GM23338 (cell line): ENCODE data around the gene TLNRD1. TPM values are rescaled to one million over a fixed set of nuclear protein-coding genes. Genes with fewer than 3 reads are reported as not detected.

Experiments used
- ATAC-seq: fragments of 200-7000 bp; cut with Tn5 transposase; 3 replicates; pipeline ENCODE4 v1.9.1; 2020
- DNase-seq: peaks from one replicate; pipeline ENCODE4 v3.0.0-alpha.2; 2015; ENCODE audit warnings: low spot score
- H2AFZ ChIP-seq: fragments of 200-600 bp; sonication (generic); 2 replicates; pipeline ENCODE4 v1.8.0; 2016; ENCODE audit warnings: antibody characterized with exemption, mild to moderate bottlenecking, moderate library complexity
- H3F3A ChIP-seq: fragments of 200-600 bp; sonication (generic); replicated peaks from 2 replicates; pipeline ENCODE4 v1.8.0; 2017; ENCODE audit warnings: antibody characterized with exemption, mixed run types, low read depth
- H3K27ac ChIP-seq: fragments of 200-600 bp; sonication (generic); 2 replicates; pipeline ENCODE4 v1.6.1; 2016; ENCODE audit warnings: low read depth
- H3K27me3 ChIP-seq: fragments of 200-600 bp; sonication (generic); 2 replicates; pipeline ENCODE4 v1.8.0; 2016; ENCODE audit warnings: mild to moderate bottlenecking, mixed run types, moderate library complexity; ENCODE audit not compliant: insufficient read depth
- H3K36me3 ChIP-seq: fragments of 200-600 bp; sonication (generic); 2 replicates; pipeline ENCODE4 v1.8.0; 2016; ENCODE audit warnings: mild to moderate bottlenecking; ENCODE audit not compliant: insufficient read depth
- H3K4me1 ChIP-seq: fragments of 200-600 bp; sonication (generic); 2 replicates; pipeline ENCODE4 v1.8.0; 2016; ENCODE audit warnings: mild to moderate bottlenecking, moderate library complexity; ENCODE audit not compliant: insufficient read depth
- H3K4me2 ChIP-seq: fragments of 200-600 bp; sonication (generic); 2 replicates; pipeline ENCODE4 v1.7.1; 2017; ENCODE audit warnings: mixed run types
- H3K4me3 ChIP-seq: fragments of 200-600 bp; sonication (generic); 2 replicates; pipeline ENCODE4 v1.6.1; 2016; ENCODE audit warnings: mixed run types
- H3K79me2 ChIP-seq: fragments of 200-600 bp; sonication (generic); replicated peaks from 2 replicates; pipeline ENCODE4 v1.8.0; 2017; ENCODE audit warnings: mild to moderate bottlenecking; ENCODE audit not compliant: insufficient read depth
- H3K9me2 ChIP-seq: fragments of 200-600 bp; sonication (generic); 2 replicates; pipeline ENCODE4 v1.8.0; 2017; ENCODE audit not compliant: insufficient read depth
- H4K20me1 ChIP-seq: fragments of 200-600 bp; sonication (generic); replicated peaks from 2 replicates; pipeline ENCODE4 v1.8.0; 2017; ENCODE audit warnings: mild to moderate bottlenecking; ENCODE audit not compliant: insufficient read depth
- H3K27ac Mint-ChIP-seq: 2 replicates; pipeline ENCODE4 v1.8.0; 2020; ENCODE audit warnings: inconsistent platforms, mild to moderate bottlenecking, moderate library complexity, mixed read lengths
- H3K27me3 Mint-ChIP-seq: 3 replicates; pipeline ENCODE4 v1.8.0; 2022; ENCODE audit warnings: low read depth, mild to moderate bottlenecking, moderate library complexity, mixed read lengths, inconsistent platforms; ENCODE audit not compliant: insufficient read depth, poor library complexity
- H3K36me3 Mint-ChIP-seq: 3 replicates; pipeline ENCODE4 v1.8.0; 2021; ENCODE audit warnings: low read depth, mild to moderate bottlenecking, inconsistent platforms, moderate library complexity, mixed read lengths
- H3K4me1 Mint-ChIP-seq: 3 replicates; pipeline ENCODE4 v1.8.0; 2020; ENCODE audit warnings: mild to moderate bottlenecking, inconsistent platforms, mixed read lengths
- H3K4me3 Mint-ChIP-seq: 3 replicates; pipeline ENCODE4 v1.8.0; 2021; ENCODE audit warnings: moderate library complexity, mild to moderate bottlenecking, inconsistent platforms, mixed read lengths
- H3K9me3 Mint-ChIP-seq: 3 replicates; pipeline ENCODE4 v1.8.0; 2020; ENCODE audit warnings: moderate library complexity, mild to moderate bottlenecking, inconsistent platforms, mixed read lengths
- CREB1 ChIP-seq: fragments of 250-450 bp; sonication (Bioruptor Pico); IDR thresholded peaks from 2 replicates; pipeline ENCODE4 v1.5.0; 2020; ENCODE audit warnings: low read depth, mild to moderate bottlenecking, moderate library complexity
- CTCF ChIP-seq, 2 experiments: fragments of 200-600 bp in 1 of 2; sonication (generic) in 1 of 2; conservative IDR thresholded peaks; 2 replicates each; pipeline versions ENCODE4 v1.5.1 to v1.6.1; 2016 to 2017; ENCODE audit warnings: antibody characterized with exemption in 2 of 2, low read depth in 2 of 2, mild to moderate bottlenecking in 2 of 2, moderate library complexity in 1 of 2
- ETS1 ChIP-seq: IDR thresholded peaks from 2 replicates; pipeline ENCODE4 v1.6.1; 2016; ENCODE audit warnings: antibody characterized with exemption
- EZH2 ChIP-seq: fragments of 200-600 bp; sonication (generic); IDR thresholded peaks from one replicate; pipeline ENCODE4 v1.8.0; 2017; ENCODE audit warnings: antibody characterized with exemption, mild to moderate bottlenecking, low read depth; ENCODE audit not compliant: unreplicated experiment
- EZH2phosphoT487 ChIP-seq: fragments of 200-600 bp; sonication (generic); IDR thresholded peaks from one replicate; pipeline ENCODE4 v1.8.1; 2018; ENCODE audit warnings: antibody characterized with exemption; ENCODE audit not compliant: unreplicated experiment
- JUNB ChIP-seq: IDR thresholded peaks from one replicate; pipeline ENCODE4 v1.6.1; 2016; ENCODE audit warnings: antibody characterized with exemption; ENCODE audit not compliant: unreplicated experiment
- NANOG ChIP-seq: IDR thresholded peaks from 2 replicates; pipeline ENCODE4 v1.6.1; 2016; ENCODE audit warnings: antibody characterized with exemption, borderline replicate concordance
- POLR2AphosphoS5 ChIP-seq: IDR thresholded peaks from 2 replicates; pipeline ENCODE4 v1.6.1; 2016; ENCODE audit warnings: antibody characterized with exemption, low read depth
- REST ChIP-seq: IDR thresholded peaks from one replicate; pipeline ENCODE4 v1.6.1; 2018; ENCODE audit warnings: antibody characterized with exemption; ENCODE audit not compliant: unreplicated experiment
- STAT1 ChIP-seq: IDR thresholded peaks from one replicate; pipeline ENCODE4 v1.6.1; 2016; ENCODE audit warnings: antibody characterized with exemption; ENCODE audit not compliant: unreplicated experiment
- ZNF114 ChIP-seq: fragments of 250-450 bp; sonication (Bioruptor Pico); IDR thresholded peaks from 2 replicates; pipeline ENCODE4 v1.5.0; 2020; ENCODE audit warnings: mild to moderate bottlenecking, moderate library complexity
- ZNF331 ChIP-seq: fragments of 250-450 bp; sonication (Bioruptor Pico); IDR thresholded peaks from 2 replicates; pipeline ENCODE4 v1.5.0; 2020; ENCODE audit warnings: low read depth, mild to moderate bottlenecking, moderate library complexity
- ZNF462 ChIP-seq: fragments of 250-450 bp; sonication (Bioruptor Pico); IDR thresholded peaks from 2 replicates; pipeline ENCODE4 v1.5.0; 2020; ENCODE audit warnings: mild to moderate bottlenecking, moderate library complexity
- polyA plus RNA-seq: library from polyadenylated mRNA; unstranded; fragments of >200 nt; fragmentation: Nextera tagmentation; extraction: Ambion mirVana; gene quantifications from 2 replicates; pipeline ENCODE4 v1.2.1, GENCODE V29; 2016
- total RNA-seq: library from RNA; depleted of rRNA; stranded (reverse); fragments of >200 nt; shearing (Covaris generic); gene quantifications from 2 replicates; pipeline ENCODE4 v1.2.3, GENCODE V29; 2014

TLNRD1 gene
- total and polyA plus RNA-seq, 2 experiments from 2014 or later = 6.7 to 27.3 TPM

- H3K4me3 Mint-ChIP-seq = no peak overlapping the region
- no peak overlapping the region for H3K27ac Mint-ChIP-seq
- H3K36me3 Mint-ChIP-seq = no peaks in the 10 kb centered on the region
Measured at GRCh38 chr15:81049835-81050234, 49.1 kb downstream of the TLNRD1 start.

More at GRCh38 chr15:81049835-81050234, 49.1 kb downstream of the TLNRD1 start:
- no peak for DNase-seq
- no peaks in the 10 kb centered on the region for H3K9me3 Mint-ChIP-seq
- no peaks in the 10 kb centered on the region for H3F3A ChIP-seq
- peaks cover 1% of the 10 kb centered on the region for H3K27me3 Mint-ChIP-seq
- ATAC-seq = no peak
- no peaks in the 10 kb centered on the region for H3K36me3 ChIP-seq
- no peaks in the 10 kb centered on the region for H3K79me2 ChIP-seq
- H2AFZ ChIP-seq = no peak overlapping the region
- H3K4me1 Mint-ChIP-seq = no peaks in the 10 kb centered on the region
- no peaks in the 10 kb centered on the region for H4K20me1 ChIP-seq
- H3K27ac ChIP-seq = no peak overlapping the region
- no peaks in the 10 kb centered on the region for H3K9me2 ChIP-seq
- H3K4me2 ChIP-seq = no peak overlapping the region
- TF ChIP-seq CREB1 (CRISPR knock-in tag) = no peak
- TF ChIP-seq POLR2AphosphoS5 = no peak
- TF ChIP-seq ETS1 = no peak
- no peak for TF ChIP-seq ZNF462 (CRISPR knock-in tag)
- TF ChIP-seq STAT1 = no peak
- TF ChIP-seq EZH2phosphoT487 = no peak
- no peak for TF ChIP-seq EZH2
- TF ChIP-seq CTCF (conservative IDR thresholded peaks at IDR 0.05; ENCODE audit: low read depth in 2 of 2) = no peak
- no peak for TF ChIP-seq NANOG
- TF ChIP-seq REST = no peak
- TF ChIP-seq JUNB = no peak
- no peak for TF ChIP-seq ZNF331 (CRISPR knock-in tag)
- no peak for TF ChIP-seq ZNF114 (CRISPR knock-in tag)
- no peaks in the 10 kb centered on the region; the same call in 1 of the 2 replicates for H3K4me1 ChIP-seq
- H3K4me3 ChIP-seq = no peak overlapping the region
- no peaks in the 10 kb centered on the region for H3K27me3 ChIP-seq
